ENCODE measurements around the gene CNTNAP2. TPM values are rescaled to one million over a fixed set of nuclear protein-coding genes. Genes with fewer than 3 reads are reported as not detected.

CNTNAP2 gene
- total and polyA plus RNA-seq, 2 of the 13 experiments (the other 11 are each of a cell fraction or from before 2014, with no cell fraction given): 0.40 to 0.42 TPM

GRCh38 chr7:146397141-146397540 lies 280.5 kb downstream of the CNTNAP2 start (continued):
- TF ChIP-seq MAZ (IDR thresholded peaks at IDR 0.05; ENCODE audit: borderline replicate concordance, low read depth, low read length): no peak
- no peak for TF ChIP-seq MAZ (CRISPR knock-in tag; IDR thresholded peaks at IDR 0.05; ENCODE audit: low read depth)
- TF ChIP-seq ZMYM2 (CRISPR knock-in tag; IDR thresholded peaks at IDR 0.05): no peak
- TF ChIP-seq CHCHD3 (CRISPR knock-in tag; IDR thresholded peaks at IDR 0.05): no peak
- no peak for TF ChIP-seq ZFX (CRISPR knock-in tag; IDR thresholded peaks at IDR 0.05; ENCODE audit: low read depth)
- no peak for TF ChIP-seq ATF1 (CRISPR knock-in tag; IDR thresholded peaks at IDR 0.05)
- no peak for TF ChIP-seq RAD51 (IDR thresholded peaks at IDR 0.05; ENCODE audit: borderline replicate concordance)
- TF ChIP-seq SKI (IDR thresholded peaks at IDR 0.05; ENCODE audit: partially characterized antibody): no peak

- ChIA-PET CTCF (ENCODE audit: low intra/inter-chr PET ratio, low total read pairs) (no interaction called here), POLR2A (no interaction called here)
- Histone ChIP-seq H3K4me1 (ENCODE audit: insufficient read depth, low read length) (no peaks in the 10 kb centered on the region), H4K20me1 (ENCODE audit: insufficient read depth, low read length) (no peaks in the 10 kb centered on the region), H2AFZ (ENCODE audit: low read length) (no peak overlapping the region), H3K27ac (ENCODE audit: extremely low read length, insufficient read depth, low read length) (no peak overlapping the region), H3K9me3 (ENCODE audit: low read length) (peaks cover 57% of the 10 kb centered on the region), H3K4me3 (replicated peaks in 1 of 3; ENCODE audit: insufficient read depth in 1 of 3, low read depth in 2 of 3, low read length in 3 of 3) (no peak overlapping the region), H3K36me3 (replicated peaks in 1 of 2; ENCODE audit: control insufficient read depth in 1 of 2, insufficient read depth in 2 of 2, low read length in 2 of 2) (no peaks in the 10 kb centered on the region), H3K9ac (ENCODE audit: insufficient read depth, low read depth, low read length) (no peak overlapping the region), H3K4me2 (ENCODE audit: low read depth, low read length) (no peak overlapping the region), H3K27me3 (ENCODE audit: control insufficient read depth in 1 of 2, insufficient read depth in 2 of 2, low read length in 2 of 2) (no peaks in the 10 kb centered on the region), H3K79me2 (ENCODE audit: insufficient read depth, low read length) (no peaks in the 10 kb centered on the region)
- BruUV-seq (replicated peaks): no TSS peak
- WGBS (ENCODE audit: low lambda C conversion rate): 27% methylated on average over 3 of the region's 3 CpGs
- intact Hi-C loops (cut with micrococcal nuclease; ENCODE audit: unreplicated experiment): no loop called here
- DNase-seq (ENCODE audit: low spot score): no peak
- no peak for ATAC-seq
- in situ Hi-C loops (cut with HindIII; ENCODE audit: extremely low pct_ligation_motif_present, low pct_unique_long_range_greater_than_20kb): no loop called here
- FAIRE-seq: no peak
- TF ChIP-seq NFAT5 (CRISPR knock-in tag; IDR thresholded peaks at IDR 0.05): no peak
- TF ChIP-seq ZNF326 (CRISPR knock-in tag; IDR thresholded peaks at IDR 0.05; ENCODE audit: borderline replicate concordance): no peak
- TF ChIP-seq ETS1 (CRISPR knock-in tag; IDR thresholded peaks at IDR 0.05): no peak
- no peak for TF ChIP-seq SP4 (CRISPR knock-in tag; IDR thresholded peaks at IDR 0.05)
- no peak for TF ChIP-seq BRCA1 (CRISPR knock-in tag; IDR thresholded peaks at IDR 0.05)
- TF ChIP-seq CHD2 (IDR thresholded peaks at IDR 0.05; ENCODE audit: low read depth, low read length): no peak
- no peak for TF ChIP-seq NONO (IDR thresholded peaks at IDR 0.05)
- no peak for TF ChIP-seq NONO (CRISPR knock-in tag; conservative IDR thresholded peaks at IDR 0.05)
- no peak for TF ChIP-seq FOSL2 (CRISPR knock-in tag; IDR thresholded peaks at IDR 0.05)
- TF ChIP-seq STAT5B (CRISPR knock-in tag; IDR thresholded peaks at IDR 0.05): no peak
- TF ChIP-seq HOXA7 (CRISPR knock-in tag; IDR thresholded peaks at IDR 0.05): no peak
Measured at GRCh38 chr7:146401939-146402338, 285.3 kb downstream of the CNTNAP2 start.
